Left lung (tissue), 10 donors: ENCODE results near the gene INF2. TPM values are rescaled to one million over a fixed set of nuclear protein-coding genes. Genes with fewer than 3 reads are reported as not detected.

ENCODE experiments used
- ATAC-seq: fragments of 200-7000 bp; cut with Tn5 transposase; one replicate; pipeline ENCODE4 v1.9.1; 2020; ENCODE audit warnings: moderate library complexity
- DNase-seq, 4 donors: peaks; one replicate each; pipeline ENCODE4 v3.0.0-alpha.2; 2013 to 2020
- H3K27ac ChIP-seq, 2 donors: fragments of 200-600 bp; sonication (generic) in 1 of 2; one replicate each; pipeline versions ENCODE4 v1.5.0 to v1.8.0; 2020 to 2021
- H3K27me3 ChIP-seq, 2 donors: fragments of 200-600 bp; sonication (generic) in 1 of 2; one replicate each; pipeline versions ENCODE4 v1.5.0 to v1.8.0; 2020 to 2021
- H3K36me3 ChIP-seq, 2 donors: fragments of 200-600 bp; sonication (generic) in 1 of 2; one replicate each; pipeline versions ENCODE4 v1.5.0 to v1.8.0; 2020 to 2021
- H3K4me1 ChIP-seq, 2 donors: fragments of 200-600 bp; one replicate each; pipeline ENCODE4 v1.8.0; 2021
- H3K4me3 ChIP-seq, 2 donors: fragments of 200-600 bp; sonication (generic) in 1 of 2; one replicate each; pipeline versions ENCODE4 v1.5.0 to v1.8.0; 2020 to 2021; ENCODE audit warnings: mild to moderate bottlenecking in 1 of 2
- H3K9me3 ChIP-seq, 2 donors: fragments of 200-600 bp; sonication (generic) in 1 of 2; one replicate each; pipeline versions ENCODE4 v1.5.0 to v1.8.0; 2020 to 2021
- intact Hi-C, 2 donors: fragments of 100-400 bp; cut with DNase I; formaldehyde crosslinking; loops; one replicate each; pipeline versions ENCODE4 v1.11.2 to v1.14.2; 2022
- polyA plus RNA-seq, 6 donors: library from polyadenylated mRNA; unstranded; fragments of 120-200 nt; gene quantifications; one replicate each; pipeline ENCODE4 v1.2.1, GENCODE V29; 2013; ENCODE audit not compliant: insufficient read length in 6 of 6
- total RNA-seq, 2 donors: library from RNA; stranded (reverse); fragmentation: NEBNext Ultra II Directional; extraction: Animal tissue kit (Norgen Biotek cat#: 25700); gene quantifications; one replicate each; pipeline ENCODE4 v1.2.1, GENCODE V29; 2021
- TF ChIP-seq, protein P1 (sequence below), 2 donors: fragments of 200-600 bp; sonication (generic) in 1 of 2; IDR thresholded peaks; one replicate each; pipeline versions ENCODE4 v1.5.0 to v1.8.0; 2021; ENCODE audit warnings: antibody characterized with exemption in 2 of 2
- donor health status: DM: no; HTN: yes; CAD: no.
- donor health status: DM: no; HTN: no; CAD: no.

The INF2 gene
- total and polyA plus RNA-seq, 8 donors = 43.5 to 120 (median 57.0) TPM

DNA sequence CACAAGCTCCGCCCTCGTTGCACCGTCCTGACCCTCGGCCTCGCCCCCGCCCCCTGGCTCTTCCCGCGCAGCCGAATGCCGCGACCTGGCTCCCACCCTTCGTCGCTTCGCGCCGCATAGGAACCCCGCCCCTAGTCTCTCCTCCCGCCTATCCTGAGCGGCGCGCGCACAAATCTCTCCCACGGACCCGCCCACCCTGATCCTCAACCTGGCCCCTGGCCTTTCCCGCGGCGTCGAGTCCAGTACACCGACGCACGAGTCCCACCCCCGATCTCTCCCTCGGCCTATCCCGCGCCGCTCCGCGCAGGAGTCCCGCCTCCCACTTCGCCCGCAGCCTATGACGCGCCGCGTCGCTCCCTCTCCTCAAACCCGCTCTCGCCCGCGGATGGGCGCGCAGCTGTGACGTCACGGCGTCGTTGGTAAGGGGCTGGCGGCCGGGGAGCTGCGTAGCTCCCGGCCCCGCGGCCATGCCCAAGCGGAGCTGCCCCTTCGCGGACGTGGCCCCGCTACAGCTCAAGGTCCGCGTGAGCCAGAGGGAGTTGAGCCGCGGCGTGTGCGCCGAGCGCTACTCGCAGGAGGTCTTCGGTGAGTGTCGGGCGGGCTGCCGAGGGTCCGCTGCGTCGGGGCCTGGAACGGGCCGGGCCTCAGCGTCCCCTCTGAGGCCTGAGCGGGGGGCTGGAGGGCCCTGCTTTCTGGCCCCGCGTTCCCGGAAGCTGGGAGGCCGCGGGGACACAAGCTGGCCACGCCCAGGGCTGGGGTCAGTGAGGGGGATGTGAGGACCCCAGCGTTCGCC, 63.5 kb downstream of the INF2 start, which contains the start of gene SIVA1:
SIVA1 (plus strand) TSS at position 413 of the 793 bp plus-strand sequence; CDS start at position 468, 55 bp downstream.
- intact Hi-C loops = no loop called here
- Histone ChIP-seq H3K4me3 (peak within 1 kb of the TSS; percentile 93 to 94), H3K36me3 (peaks cover 0 to 27% of the 10 kb centered on the region in 2 donors), H3K4me1 (peaks cover 10 to 27% of the 10 kb centered on the region in 2 donors), H3K27ac (peak within 1 kb of the TSS; percentile 61 to 90), H3K9me3 (no peaks in the 10 kb centered on the region), H3K27me3 (no peaks in the 10 kb centered on the region)
- peak; percentile 95 for ATAC-seq
- DNase-seq = peak; percentile 99 to 100 (median 100)
- TF ChIP-seq, protein P1, sequence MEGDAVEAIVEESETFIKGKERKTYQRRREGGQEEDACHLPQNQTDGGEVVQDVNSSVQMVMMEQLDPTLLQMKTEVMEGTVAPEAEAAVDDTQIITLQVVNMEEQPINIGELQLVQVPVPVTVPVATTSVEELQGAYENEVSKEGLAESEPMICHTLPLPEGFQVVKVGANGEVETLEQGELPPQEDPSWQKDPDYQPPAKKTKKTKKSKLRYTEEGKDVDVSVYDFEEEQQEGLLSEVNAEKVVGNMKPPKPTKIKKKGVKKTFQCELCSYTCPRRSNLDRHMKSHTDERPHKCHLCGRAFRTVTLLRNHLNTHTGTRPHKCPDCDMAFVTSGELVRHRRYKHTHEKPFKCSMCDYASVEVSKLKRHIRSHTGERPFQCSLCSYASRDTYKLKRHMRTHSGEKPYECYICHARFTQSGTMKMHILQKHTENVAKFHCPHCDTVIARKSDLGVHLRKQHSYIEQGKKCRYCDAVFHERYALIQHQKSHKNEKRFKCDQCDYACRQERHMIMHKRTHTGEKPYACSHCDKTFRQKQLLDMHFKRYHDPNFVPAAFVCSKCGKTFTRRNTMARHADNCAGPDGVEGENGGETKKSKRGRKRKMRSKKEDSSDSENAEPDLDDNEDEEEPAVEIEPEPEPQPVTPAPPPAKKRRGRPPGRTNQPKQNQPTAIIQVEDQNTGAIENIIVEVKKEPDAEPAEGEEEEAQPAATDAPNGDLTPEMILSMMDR (IDR thresholded peaks at IDR 0.05) = no peak

DNA sequence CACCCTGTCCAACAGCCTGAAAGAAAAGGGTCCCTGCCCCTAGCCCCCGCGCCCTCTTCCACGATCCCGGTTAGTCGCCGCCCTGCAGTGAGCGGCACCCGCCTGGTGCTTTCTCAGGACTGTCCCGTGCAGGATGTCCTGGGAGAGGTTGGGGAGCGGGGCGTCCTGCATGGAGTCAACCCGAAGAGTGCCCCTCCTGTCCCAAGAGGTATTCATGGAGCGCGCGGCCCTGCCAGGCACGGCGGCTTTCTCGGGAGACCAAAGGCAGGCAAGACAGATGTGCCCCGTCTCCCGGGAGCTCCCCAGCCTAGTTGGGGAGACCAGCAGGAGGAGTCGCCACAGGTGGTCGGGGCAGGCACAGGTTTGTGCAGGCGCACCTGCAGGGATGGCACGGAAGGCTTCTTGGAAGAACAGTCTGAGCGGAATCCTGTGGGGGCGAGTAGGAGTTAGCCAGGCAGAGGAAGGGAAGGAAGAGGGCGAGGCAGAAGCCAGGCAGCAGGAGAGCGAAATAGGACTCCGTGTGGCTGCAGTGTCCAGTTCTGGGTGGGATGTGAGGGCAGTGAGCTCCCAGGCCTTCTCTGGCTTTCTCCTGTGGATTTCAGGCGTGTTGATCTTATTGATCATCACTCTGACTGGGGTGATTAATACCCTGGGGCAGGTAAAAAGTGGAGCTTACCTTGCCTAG, 64.3 kb downstream of the INF2 start:
- Histone ChIP-seq H3K4me3 (peak overlapping the region; percentile 93 to 94), H3K36me3 (peaks cover 0 to 34% of the 10 kb centered on the region in 2 donors), H3K9me3 (no peaks in the 10 kb centered on the region), H3K27me3 (no peaks in the 10 kb centered on the region), H3K4me1 (peaks cover 10 to 27% of the 10 kb centered on the region in 2 donors), H3K27ac (peak overlapping the region; percentile 61 to 90)
- ATAC-seq (peak; percentile 3), DNase-seq (peak in 2 of 4 donors; percentile 52 to 86)
- TF ChIP-seq, protein P1 (IDR thresholded peaks at IDR 0.05) = no peak
- intact Hi-C loops = no loop called here

DNA sequence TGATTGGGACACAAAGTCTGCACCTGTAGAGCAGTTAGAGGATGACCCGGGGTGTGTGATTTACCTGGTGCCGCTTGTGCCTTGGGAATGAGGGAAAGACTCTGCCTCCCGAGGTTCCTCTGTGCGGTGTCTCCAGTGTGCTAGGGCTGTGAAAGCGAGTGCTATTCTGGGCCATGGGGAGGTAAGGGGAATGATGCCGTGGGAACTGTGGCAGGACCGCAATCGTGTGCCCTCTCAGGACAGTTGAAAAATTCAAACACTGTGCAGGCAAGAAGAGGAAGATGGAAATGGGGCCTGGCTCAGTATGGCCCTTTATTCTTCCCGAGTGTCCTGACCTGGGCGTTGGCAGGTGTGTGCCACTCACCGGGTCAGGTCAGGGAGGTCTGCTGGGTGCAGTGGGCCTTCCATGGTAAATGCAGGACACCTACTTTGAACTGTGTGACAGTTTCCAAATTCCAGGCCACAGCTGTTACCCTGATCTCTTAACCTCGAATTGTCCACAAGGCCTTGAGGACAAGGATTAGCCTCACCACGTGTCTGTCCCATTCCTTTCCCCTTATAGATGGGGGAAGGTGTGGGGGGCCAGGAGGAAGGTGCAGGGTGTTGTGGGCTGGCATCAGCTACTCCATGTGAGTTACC, 64.9 kb downstream of the INF2 start:
- Histone ChIP-seq H3K4me1 (peaks cover 10 to 27% of the 10 kb centered on the region in 2 donors), H3K27me3 (no peaks in the 10 kb centered on the region), H3K27ac (no peak overlapping the region), H3K4me3 (peak overlapping the region; percentile 93 to 94), H3K36me3 (peaks cover 0 to 41% of the 10 kb centered on the region in 2 donors), H3K9me3 (no peaks in the 10 kb centered on the region)
- ATAC-seq = no peak
- DNase-seq = peak in 1 of 4 donors; percentile 35
- intact Hi-C loops = no loop called here
- TF ChIP-seq, protein P1 (IDR thresholded peaks at IDR 0.05) = no peak

DNA sequence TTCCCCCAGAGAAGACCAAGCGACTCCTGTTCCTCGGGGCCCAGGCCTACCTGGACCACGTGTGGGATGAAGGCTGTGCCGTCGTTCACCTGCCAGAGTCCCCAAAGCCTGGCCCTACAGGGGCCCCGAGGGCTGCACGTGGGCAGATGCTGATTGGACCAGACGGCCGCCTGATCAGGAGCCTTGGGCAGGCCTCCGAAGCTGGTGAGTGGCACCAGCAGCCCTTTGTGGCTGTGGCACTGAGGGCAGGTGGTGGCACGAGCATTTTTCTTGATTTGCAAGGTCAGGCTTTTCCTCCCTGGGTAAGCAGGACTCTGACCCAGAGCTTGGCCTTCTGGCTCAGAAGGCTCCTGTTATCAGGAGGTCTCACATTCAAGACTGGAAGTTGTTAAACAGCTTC, 66.2 kb downstream of the INF2 start:
- peaks cover 10 to 27% of the 10 kb centered on the region in 2 donors for H3K4me1 ChIP-seq
- TF ChIP-seq, protein P1 (IDR thresholded peaks at IDR 0.05) = no peak
- no peak overlapping the region for H3K4me3 ChIP-seq
- H3K9me3 ChIP-seq = no peaks in the 10 kb centered on the region
- DNase-seq (peak in 1 of 4 donors; percentile 70), ATAC-seq (no peak)
- H3K27me3 ChIP-seq = no peaks in the 10 kb centered on the region
- no peak overlapping the region for H3K27ac ChIP-seq
- H3K36me3 ChIP-seq = peaks cover 0 to 47% of the 10 kb centered on the region in 2 donors
- intact Hi-C loops = no loop called here
